Activated CD4-positive, alpha-beta memory T cell treated with anti-CD3 and anti-CD28 coated beads, Interleukin-2, amount 10 ng/mL, durations not matched to agents 7 days and 5 days (primary cell): ENCODE measurements around the gene FXYD5. TPM values are rescaled to one million over a fixed set of nuclear protein-coding genes. Genes with fewer than 3 reads are reported as not detected.
"Not testable (repeated sequence)": the region's sequence is repeated elsewhere in the genome, so short reads cannot be mapped to it uniquely, and the experiment has no call there.

ENCODE experiments used
- CTCF ChIA-PET: fragments of 350-600 bp; sonication (Branson Sonifier 250); formaldehyde crosslinking; loops from one replicate; lab custom pipeline; 2021; ENCODE audit warnings: antibody characterized with exemption, inconsistent platforms; lab: Charles Lee
- POLR2A ChIA-PET: fragments of 350-600 bp; sonication (Branson Sonifier 250); formaldehyde crosslinking; loops from one replicate; lab custom pipeline; 2021; ENCODE audit warnings: antibody characterized with exemption; lab: Charles Lee
- DNase-seq: peaks from one replicate; pipeline ENCODE4 v3.0.0-alpha.2; 2020
- H3K27ac Mint-ChIP-seq: one replicate; pipeline ENCODE4 v1.8.0; 2021; ENCODE audit warnings: mild to moderate bottlenecking, mixed read lengths
- H3K27me3 Mint-ChIP-seq: one replicate; pipeline ENCODE4 v1.8.0; 2021; ENCODE audit warnings: mixed read lengths
- H3K36me3 Mint-ChIP-seq: one replicate; pipeline ENCODE4 v1.8.0; 2021; ENCODE audit warnings: low read depth, mixed read lengths
- H3K4me1 Mint-ChIP-seq: one replicate; pipeline ENCODE4 v1.8.0; 2021; ENCODE audit warnings: mixed read lengths
- H3K4me3 Mint-ChIP-seq: one replicate; pipeline ENCODE4 v1.8.0; 2021; ENCODE audit warnings: mild to moderate bottlenecking, mixed read lengths
- H3K9me3 Mint-ChIP-seq: one replicate; pipeline ENCODE4 v1.8.0; 2021; ENCODE audit warnings: mixed read lengths
- total RNA-seq, 2 experiments: library from RNA; stranded (reverse); gene quantifications; one replicate each; pipeline ENCODE4 v1.2.3, GENCODE V29; 2021

FXYD5 gene
- total RNA-seq, 2 experiments from 2014 or later, result 588 to 589 TPM

DNA sequence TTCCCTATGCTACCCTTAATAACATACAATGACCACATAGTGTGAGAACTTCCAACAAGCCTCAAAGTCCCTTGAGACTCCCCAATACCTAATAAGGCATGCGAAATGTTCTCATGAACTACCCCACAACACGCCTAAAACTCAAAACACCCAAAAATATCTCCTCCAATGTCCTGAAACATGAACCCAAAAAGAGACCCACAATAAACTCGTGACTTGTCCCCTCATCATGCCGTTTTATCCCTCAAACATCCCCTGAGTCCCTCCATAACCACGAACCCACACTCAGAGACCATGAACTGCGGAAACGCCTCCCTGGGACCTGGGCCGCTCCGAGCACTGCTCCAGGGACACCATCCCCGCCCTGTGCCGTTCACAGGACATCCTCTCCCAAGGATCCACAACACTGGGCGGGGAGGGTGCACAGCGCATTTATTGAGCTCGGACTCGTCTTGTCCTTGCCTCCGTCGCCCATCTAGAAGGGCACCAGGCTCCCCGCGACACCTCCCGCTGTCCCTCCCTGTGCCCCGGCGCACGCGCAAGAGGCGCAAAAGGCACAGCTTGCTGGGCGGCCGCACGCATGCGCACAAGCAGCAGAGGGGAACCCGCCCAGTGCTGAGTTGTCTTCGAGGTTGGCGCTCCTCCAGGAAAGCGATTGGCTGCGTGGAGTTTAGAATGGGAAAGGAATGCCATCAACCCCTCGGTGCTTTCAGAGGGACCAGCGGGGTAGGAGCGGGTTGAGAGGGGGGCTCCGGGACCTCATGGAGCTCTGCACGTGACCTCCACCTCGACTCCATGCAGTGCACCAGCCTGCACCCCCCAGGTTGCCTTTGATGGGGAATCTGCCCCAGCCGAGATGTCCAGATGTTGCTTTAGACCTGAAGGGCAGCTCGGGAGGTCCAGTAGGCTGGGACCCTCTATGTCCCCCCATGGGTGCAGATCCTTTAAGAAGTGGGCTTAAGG, 30.2 kb upstream of the FXYD5 start:
- peak overlapping the region; percentile 61 for H3K4me3 Mint-ChIP-seq

DNA sequence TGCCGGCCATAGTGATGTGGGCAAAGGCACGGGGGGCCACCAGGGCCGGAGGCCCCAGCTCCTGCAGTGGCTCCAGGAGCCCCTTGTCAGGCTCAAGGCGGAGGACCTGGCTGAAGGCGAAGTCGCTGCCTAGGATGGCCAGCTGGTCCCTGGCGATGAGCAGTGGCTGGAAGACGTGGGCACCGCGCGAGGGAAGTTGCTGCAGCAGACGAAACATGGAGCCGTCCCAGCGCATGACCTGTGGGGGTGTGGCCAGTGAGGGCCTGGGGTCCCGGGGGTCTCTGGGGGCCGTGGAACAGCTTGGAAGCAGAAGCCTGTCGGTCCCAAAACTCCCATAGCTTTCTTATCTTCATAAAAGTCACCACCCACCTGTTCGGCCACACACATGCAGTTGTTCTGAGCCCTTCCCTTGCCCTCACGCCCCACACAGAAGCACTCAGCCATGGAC, 29.2 kb upstream of the FXYD5 start:
- no peaks in the 10 kb centered on the region for H3K9me3 Mint-ChIP-seq
- H3K36me3 Mint-ChIP-seq, result no peaks in the 10 kb centered on the region
- no peaks in the 10 kb centered on the region for H3K27me3 Mint-ChIP-seq
- ChIA-PET POLR2A (interaction anchor here (1.2 kb wide), 1 partner anchor 10 kb away, joined by 4 read pairs; the partner anchor contains the start of gene LGI4), CTCF (interaction anchor here (1.3 to 2.2 kb wide), 3 partner anchors 10 to 17 kb away, joined by 6 to 20 read pairs (median 13); partner anchors contain the start of genes FXYD3 and FXYD7)
- H3K4me3 Mint-ChIP-seq, result no peak overlapping the region
- no peak overlapping the region for H3K27ac Mint-ChIP-seq
- peaks cover 19% of the 10 kb centered on the region for H3K4me1 Mint-ChIP-seq
- DNase-seq, result no peak

More for the DNA sequence above, 30.2 kb upstream of the FXYD5 start:
- DNase-seq, result peak; percentile 89
- POLR2A ChIA-PET, result interaction anchor here (0.5 to 1.2 kb wide), 2 partner anchors 11 to 57 kb away, joined by 3 to 4 read pairs; partner anchors contain the start of gene LGI4
- H3K27ac Mint-ChIP-seq, result peak overlapping the region; percentile 17
- H3K9me3 Mint-ChIP-seq, result no peaks in the 10 kb centered on the region
- H3K36me3 Mint-ChIP-seq, result no peaks in the 10 kb centered on the region
- H3K27me3 Mint-ChIP-seq, result no peaks in the 10 kb centered on the region
- CTCF ChIA-PET, result interaction anchor here (0.6 to 2.2 kb wide), 4 partner anchors 9 to 104 kb away, joined by 3 to 20 read pairs (median 10); partner anchors contain the start of genes FXYD3 and FXYD7
- peaks cover 19% of the 10 kb centered on the region for H3K4me1 Mint-ChIP-seq

DNA sequence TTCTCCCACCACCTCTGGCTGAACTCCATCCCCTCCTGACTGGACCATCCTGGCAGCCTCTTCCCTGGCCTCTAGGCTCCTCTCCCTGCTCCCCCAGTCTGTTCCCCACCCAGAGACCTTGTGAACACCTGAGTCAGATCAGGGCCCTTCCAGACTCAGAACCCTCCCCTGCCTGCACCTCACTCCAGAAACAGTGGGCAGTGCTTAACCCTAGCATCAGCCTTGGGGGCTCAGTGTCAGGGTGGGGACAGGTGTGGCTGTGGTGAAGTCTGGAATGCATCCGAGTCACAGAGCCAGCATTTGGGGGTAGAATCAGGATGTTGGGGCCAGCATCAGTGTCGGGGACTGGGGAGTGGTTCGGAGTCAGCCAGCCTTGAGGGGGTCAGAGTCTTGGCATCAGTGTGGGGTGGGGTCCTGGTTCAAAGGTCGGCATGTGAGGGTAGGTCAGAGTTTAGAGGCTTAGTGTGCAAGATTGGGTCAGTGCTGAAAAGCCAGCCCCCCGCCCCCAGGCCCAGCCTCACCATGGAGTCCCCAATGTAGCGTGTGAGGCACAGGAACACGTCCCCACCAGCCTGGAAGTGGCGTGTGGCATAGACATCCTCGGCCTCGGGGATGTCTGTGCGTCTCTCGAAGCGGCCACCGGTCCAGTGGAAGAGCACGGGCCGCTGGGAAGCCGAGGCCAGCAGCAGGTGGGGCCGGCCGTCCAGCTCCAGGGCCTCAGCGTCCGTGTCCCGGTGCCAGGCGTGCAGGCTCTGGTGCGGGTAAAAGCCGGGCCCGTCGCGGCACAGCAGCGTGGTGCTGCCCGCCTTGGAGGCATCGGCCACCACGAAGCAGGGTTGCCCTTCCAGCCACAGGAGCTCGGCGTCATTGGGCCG, 28.5 kb upstream of the FXYD5 start:
- Mint-ChIP-seq H3K36me3 (no peaks in the 10 kb centered on the region), H3K27ac (no peak overlapping the region)
- POLR2A ChIA-PET, result no interaction called here

DNA sequence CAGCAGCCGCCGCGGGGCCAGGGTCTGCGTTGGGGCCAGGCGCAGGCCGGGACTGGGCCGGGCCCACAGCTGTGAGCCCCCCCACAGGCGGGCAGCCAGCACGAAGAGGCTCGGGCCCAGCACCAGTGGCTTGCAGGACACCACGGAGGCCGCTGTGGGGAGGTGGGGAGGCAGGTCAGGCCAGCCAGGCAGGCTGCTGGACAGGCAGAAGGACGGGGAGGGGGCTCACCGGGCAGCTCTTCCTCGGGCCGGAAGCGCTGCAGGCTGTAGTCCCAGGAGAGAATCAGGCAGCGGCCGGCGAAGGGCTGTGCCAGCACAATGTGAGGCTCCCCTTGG, 27.9 kb upstream of the FXYD5 start:
- Mint-ChIP-seq H3K4me1 (peaks cover 19% of the 10 kb centered on the region), H3K36me3 (no peaks in the 10 kb centered on the region), H3K4me3 (no peak overlapping the region), H3K9me3 (no peaks in the 10 kb centered on the region), H3K27me3 (no peaks in the 10 kb centered on the region), H3K27ac (no peak overlapping the region)
- ChIA-PET POLR2A (no interaction called here), CTCF (interaction anchor here (1.3 kb wide), 1 partner anchor 12 kb away, joined by 3 read pairs; no protein-coding TSS in a partner anchor)
- no peak for DNase-seq

More for the DNA sequence above, 28.5 kb upstream of the FXYD5 start:
- CTCF ChIA-PET, result interaction anchor here (2.2 kb wide), 1 partner anchor 16 kb away, joined by 20 read pairs; the partner anchor contains the start of gene FXYD7
- no peak overlapping the region for H3K4me3 Mint-ChIP-seq
- no peaks in the 10 kb centered on the region for H3K9me3 Mint-ChIP-seq
- H3K27me3 Mint-ChIP-seq, result no peaks in the 10 kb centered on the region
- no peak for DNase-seq
- H3K4me1 Mint-ChIP-seq, result peaks cover 19% of the 10 kb centered on the region

DNA sequence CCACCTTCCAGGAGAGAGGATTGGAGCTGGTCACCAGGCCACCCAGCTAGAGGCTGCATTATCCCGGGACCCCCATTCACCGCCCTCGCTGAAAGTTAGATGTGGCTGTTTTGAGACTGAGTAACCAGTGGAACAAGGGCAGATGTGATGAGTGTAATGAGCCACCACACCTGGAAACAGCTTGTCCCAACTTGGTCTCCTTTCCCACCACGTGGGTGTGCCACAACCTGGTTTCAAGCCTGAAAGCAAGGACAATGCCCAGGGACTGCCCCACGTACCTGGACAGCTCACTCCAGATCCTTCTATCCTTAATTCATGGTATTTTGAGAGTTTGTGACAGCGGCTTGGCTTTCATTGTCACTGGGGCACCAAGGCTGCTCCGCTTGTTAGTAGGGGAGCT, 26.7 kb upstream of the FXYD5 start:
- Mint-ChIP-seq H3K4me3 (no peak overlapping the region), H3K9me3 (no peaks in the 10 kb centered on the region), H3K27ac (no peak overlapping the region), H3K27me3 (peaks cover 3% of the 10 kb centered on the region), H3K36me3 (no peaks in the 10 kb centered on the region), H3K4me1 (peaks cover 19% of the 10 kb centered on the region)
- DNase-seq, result no peak
- POLR2A ChIA-PET, result no interaction called here
- CTCF ChIA-PET, result interaction anchor here (0.9 to 1.3 kb wide), 2 partner anchors 11 to 13 kb away, joined by 3 read pairs; no protein-coding TSS in a partner anchor

DNA sequence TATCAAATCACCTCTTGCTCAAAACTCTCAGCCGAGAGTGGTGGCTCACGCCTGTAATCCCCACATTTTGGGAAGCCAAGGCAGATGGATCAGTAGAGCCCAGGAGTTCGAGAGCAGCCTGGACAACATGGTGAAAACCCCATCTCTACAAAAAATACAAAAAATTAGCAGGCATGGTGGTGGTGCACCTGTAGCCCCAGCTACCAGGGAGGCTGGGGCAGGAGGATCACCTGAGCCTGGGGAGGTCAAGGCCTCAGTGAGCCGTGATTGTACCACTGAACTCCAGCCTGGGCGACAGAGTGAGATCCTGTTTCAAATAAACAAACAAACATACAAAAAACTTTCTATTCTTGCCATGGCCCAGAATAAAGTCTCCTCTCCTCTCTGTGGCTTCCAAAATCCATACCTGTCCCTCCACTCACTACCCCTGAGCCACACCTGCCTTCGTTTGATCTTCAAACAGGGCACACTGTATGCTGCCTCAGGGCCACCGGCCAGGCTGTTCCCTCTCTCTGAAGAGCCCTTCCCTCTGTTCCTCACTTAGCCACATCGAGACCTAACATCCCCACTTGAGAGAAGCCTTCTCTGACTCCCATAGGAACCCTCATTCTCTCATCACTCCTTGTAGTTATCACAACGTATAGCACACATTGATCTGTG, 26.0 kb upstream of the FXYD5 start:
- Mint-ChIP-seq H3K27me3 (peaks cover 3% of the 10 kb centered on the region), H3K9me3 (peaks cover 2% of the 10 kb centered on the region), H3K4me1 (peaks cover 19% of the 10 kb centered on the region), H3K4me3 (no peak overlapping the region), H3K36me3 (no peaks in the 10 kb centered on the region), H3K27ac (no peak overlapping the region)
- POLR2A ChIA-PET, result no interaction called here
- DNase-seq, result no peak
- CTCF ChIA-PET, result no interaction called here

DNA sequence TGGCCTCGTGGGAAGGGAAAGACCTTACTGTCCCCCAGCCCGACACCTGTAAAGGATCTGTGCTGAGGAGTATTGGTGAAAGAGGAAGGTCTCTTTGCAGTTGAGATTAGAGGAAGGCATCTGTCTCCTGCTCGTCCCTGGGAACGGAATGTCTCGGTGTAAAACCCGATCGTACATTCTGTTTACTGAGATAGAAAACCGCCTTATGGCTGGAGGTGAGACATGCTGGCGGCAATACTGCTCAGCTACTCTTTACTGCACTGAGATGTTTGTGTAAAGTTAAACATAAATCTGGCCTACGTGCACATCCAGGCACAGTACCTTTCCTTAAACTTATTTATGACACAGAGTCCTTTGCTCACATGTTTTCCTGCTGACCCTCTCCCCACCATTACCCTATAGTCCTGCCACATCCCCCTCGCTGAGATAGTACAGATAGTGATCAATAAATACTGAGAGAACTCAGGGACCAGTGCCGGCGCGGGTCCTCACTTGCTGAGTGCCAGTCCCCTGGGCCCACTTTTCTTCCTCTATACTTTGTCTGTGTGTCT, 24.7 kb upstream of the FXYD5 start:
- DNase-seq, H3K27ac Mint-ChIP-seq, H3K27me3 Mint-ChIP-seq, H3K4me1 Mint-ChIP-seq, POLR2A ChIA-PET, H3K36me3 Mint-ChIP-seq, CTCF ChIA-PET, H3K9me3 Mint-ChIP-seq, H3K4me3 Mint-ChIP-seq: not testable (repeated sequence)

DNA sequence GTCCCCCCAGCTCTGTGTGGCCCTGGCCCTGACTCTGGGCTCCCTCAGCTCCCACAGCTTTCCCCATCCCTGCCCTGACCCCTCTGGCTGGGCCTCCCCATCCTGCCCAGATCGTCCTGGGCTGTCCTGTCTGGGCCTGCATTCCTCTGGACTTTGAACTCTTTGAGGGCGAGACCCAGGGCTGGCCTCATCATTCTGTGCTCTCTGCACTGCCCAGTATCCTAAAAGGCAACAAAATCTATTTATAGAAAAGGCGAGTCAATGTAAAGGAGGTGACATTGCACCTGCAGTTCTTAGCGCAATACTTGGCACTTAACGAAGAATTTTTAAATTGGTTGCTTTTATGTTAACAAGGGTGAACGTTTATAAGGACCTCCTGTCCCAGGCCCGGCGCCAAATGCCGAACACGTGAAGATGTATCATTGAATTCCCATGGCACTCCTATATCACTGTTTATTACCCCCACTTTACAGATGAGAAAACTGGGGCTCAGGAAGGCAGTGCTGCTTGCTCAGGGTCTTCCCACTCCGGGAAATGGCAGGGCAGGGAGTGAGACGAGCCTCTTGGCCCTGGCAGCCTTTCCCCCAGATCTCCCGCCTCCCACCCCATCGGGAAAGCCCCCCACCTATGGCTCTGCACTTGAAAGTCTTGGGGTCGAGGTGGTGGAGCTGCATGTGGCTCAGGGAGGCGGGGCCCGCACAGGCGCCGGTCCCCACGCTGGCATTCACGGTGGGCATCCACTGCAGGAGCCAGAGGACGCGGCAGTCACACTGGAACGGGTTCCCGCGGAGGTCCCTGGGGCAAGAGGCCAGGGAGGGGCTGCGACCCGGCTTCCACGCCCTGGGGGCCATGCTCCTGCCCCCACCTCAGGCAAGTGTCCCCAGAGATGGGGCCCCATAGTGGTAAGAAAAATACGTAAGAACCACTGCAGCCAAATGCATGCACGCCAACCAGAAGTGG, 23.5 kb upstream of the FXYD5 start:
- H3K36me3 Mint-ChIP-seq, result no peaks in the 10 kb centered on the region
- POLR2A ChIA-PET, result no interaction called here
- no peak overlapping the region for H3K27ac Mint-ChIP-seq
- DNase-seq, result no peak
- peaks cover 2% of the 10 kb centered on the region for H3K9me3 Mint-ChIP-seq
- peaks cover 6% of the 10 kb centered on the region for H3K27me3 Mint-ChIP-seq
- peaks cover 6% of the 10 kb centered on the region for H3K4me1 Mint-ChIP-seq
- CTCF ChIA-PET, result no interaction called here
- no peak overlapping the region for H3K4me3 Mint-ChIP-seq

DNA sequence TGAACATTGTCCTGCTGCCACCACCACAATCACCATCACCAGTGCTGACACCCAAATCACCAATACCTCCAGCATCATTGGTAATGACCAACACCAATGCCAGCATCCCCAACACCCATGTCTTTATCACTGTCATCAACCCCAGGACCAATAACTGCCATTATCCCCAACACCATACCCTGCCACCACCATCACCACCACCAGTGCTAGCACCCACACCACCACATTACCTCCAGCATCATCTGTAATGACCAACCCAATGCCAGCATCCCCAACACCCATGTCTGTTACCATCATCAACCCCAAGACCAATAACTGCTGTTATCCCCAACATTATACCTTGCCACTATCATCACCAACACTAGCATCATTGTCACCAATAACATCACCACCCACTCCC, 22.3 kb upstream of the FXYD5 start:
- CTCF ChIA-PET, result no interaction called here
- no peak for DNase-seq
- POLR2A ChIA-PET, result no interaction called here
- H3K27ac Mint-ChIP-seq, result no peak overlapping the region
- no peaks in the 10 kb centered on the region for H3K36me3 Mint-ChIP-seq
- H3K4me1 Mint-ChIP-seq, result peaks cover 6% of the 10 kb centered on the region
- H3K4me3 Mint-ChIP-seq, result no peak overlapping the region
- peaks cover 2% of the 10 kb centered on the region for H3K9me3 Mint-ChIP-seq
- peaks cover 9% of the 10 kb centered on the region for H3K27me3 Mint-ChIP-seq

DNA sequence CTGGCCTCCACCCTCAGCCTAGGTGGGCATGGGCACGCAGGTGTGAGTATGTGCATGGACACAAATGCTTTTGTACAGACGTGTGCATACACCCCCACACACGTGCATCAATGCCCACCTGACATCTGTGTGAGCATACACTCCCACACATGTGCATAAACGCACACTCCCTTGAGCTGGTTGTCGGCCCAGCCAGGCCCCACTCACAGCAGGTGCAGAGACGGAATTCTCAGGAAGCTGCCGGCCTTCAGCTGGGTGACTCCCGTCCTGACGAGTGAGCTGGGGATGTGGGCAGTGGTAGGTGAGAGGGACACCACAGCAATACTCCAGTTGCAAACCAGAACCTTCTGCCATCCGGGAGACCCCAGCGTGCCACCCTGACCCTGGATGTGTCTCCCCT, 20.7 kb upstream of the FXYD5 start:
- ChIA-PET POLR2A (no interaction called here), CTCF (no interaction called here)
- H3K27me3 Mint-ChIP-seq, result peaks cover 17% of the 10 kb centered on the region
- H3K9me3 Mint-ChIP-seq, result peaks cover 2% of the 10 kb centered on the region
- no peak for DNase-seq
- no peak overlapping the region for H3K27ac Mint-ChIP-seq
- H3K36me3 Mint-ChIP-seq, result no peaks in the 10 kb centered on the region
- H3K4me1 Mint-ChIP-seq, result peaks cover 6% of the 10 kb centered on the region
- no peak overlapping the region for H3K4me3 Mint-ChIP-seq

DNA sequence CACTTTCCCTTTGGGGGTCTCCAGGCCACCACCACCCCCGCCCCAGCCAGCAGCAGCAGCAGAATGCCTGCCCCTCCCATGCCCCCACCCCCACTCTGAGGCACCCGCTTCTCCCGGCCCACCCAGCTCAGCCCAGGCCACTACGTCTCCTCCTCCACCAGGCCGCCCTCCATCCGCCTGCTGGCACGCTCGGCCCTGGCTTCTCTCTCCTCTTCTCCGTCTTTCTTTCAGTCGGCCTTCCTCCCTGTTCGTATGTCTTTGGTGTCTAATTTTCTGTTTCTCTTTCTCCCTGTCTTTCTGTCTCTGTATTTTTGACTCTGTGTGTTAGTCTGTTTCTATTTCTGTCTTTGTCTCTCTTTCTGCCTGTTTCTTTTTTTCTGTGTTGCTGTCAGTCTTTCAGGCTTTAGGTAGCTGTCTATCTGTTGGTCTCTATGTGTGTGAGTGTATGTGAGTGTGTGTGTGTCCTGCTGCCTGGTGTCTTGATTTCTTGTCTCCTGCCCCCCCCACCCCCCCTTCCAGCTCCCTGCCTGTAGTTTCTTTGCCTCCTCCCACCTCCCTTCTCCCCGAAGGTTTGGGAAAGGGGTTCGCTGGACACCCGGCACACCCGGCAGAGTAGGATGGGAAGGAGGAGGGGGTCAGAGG, 19.8 kb upstream of the FXYD5 start, which contains the start of gene LGI4:
Gene LGI4, minus strand, starts transcription at position 459 of the 642 bp plus-strand sequence. Its CDS starts 379 bp downstream, at position 80.
- no peaks in the 10 kb centered on the region for H3K36me3 Mint-ChIP-seq
- H3K4me1 Mint-ChIP-seq, result peaks cover 6% of the 10 kb centered on the region
- CTCF ChIA-PET, result interaction anchor here (1.2 to 2.1 kb wide), 7 partner anchors 12 to 133 kb away, joined by 3 to 13 read pairs (median 5); partner anchors contain the start of gene FXYD5
- H3K4me3 Mint-ChIP-seq, result no peak within 1 kb of the TSS
- POLR2A ChIA-PET, result interaction anchor here (1.5 kb wide), 1 partner anchor 10 kb away, joined by 4 read pairs; no protein-coding TSS in a partner anchor
- peaks cover 17% of the 10 kb centered on the region for H3K27me3 Mint-ChIP-seq
- peaks cover 2% of the 10 kb centered on the region for H3K9me3 Mint-ChIP-seq
- no peak for DNase-seq
- no peak within 1 kb of the TSS for H3K27ac Mint-ChIP-seq
